Naive B cell (primary cell): ENCODE measurements around the gene PAN3. TPM values are rescaled to one million over a fixed set of nuclear protein-coding genes. Genes with fewer than 3 reads are reported as not detected.
A peak's percentile ranks its signal among the peaks of the same experiment; 100 is the strongest.
"Not testable (repeated sequence)": the region's sequence is repeated elsewhere in the genome, so short reads cannot be mapped to it uniquely, and the experiment has no call there.

Experiments used
- ATAC-seq, 2 donors: fragments of 150-1000 bp; cut with Tn5 transposase; 2 replicates each; pipeline ENCODE4 v1.10.0; 2021; ENCODE audit warnings: low read depth in 2 of 2, mild to moderate bottlenecking in 2 of 2, moderate library complexity in 2 of 2
- DNase-seq: peaks from one replicate; pipeline ENCODE4 v3.0.0; 2022
- H3K27ac Mint-ChIP-seq, 6 donors: one replicate each; pipeline ENCODE4 v1.8.0; 2020 to 2022; ENCODE audit warnings: mild to moderate bottlenecking in 6 of 6, mixed read lengths in 6 of 6, moderate library complexity in 5 of 6, inconsistent platforms in 2 of 6
- H3K27me3 Mint-ChIP-seq, 3 donors: one replicate each; pipeline ENCODE4 v1.8.0; 2021 to 2022; ENCODE audit warnings: mixed read lengths in 3 of 3, mild to moderate bottlenecking in 1 of 3
- H3K36me3 Mint-ChIP-seq, 2 donors: one replicate each; pipeline ENCODE4 v1.8.0; 2020 to 2022; ENCODE audit warnings: mixed read lengths in 2 of 2, inconsistent platforms in 1 of 2, mild to moderate bottlenecking in 1 of 2
- H3K4me1 Mint-ChIP-seq, 3 donors: one replicate each; pipeline ENCODE4 v1.8.0; 2020 to 2022; ENCODE audit warnings: mixed read lengths in 3 of 3, inconsistent platforms in 1 of 3, mild to moderate bottlenecking in 1 of 3, moderate library complexity in 1 of 3
- H3K4me3 Mint-ChIP-seq, 8 donors: one replicate each; pipeline ENCODE4 v1.8.0; 2020 to 2022; ENCODE audit warnings: mild to moderate bottlenecking in 8 of 8, mixed read lengths in 8 of 8, moderate library complexity in 8 of 8, inconsistent platforms in 2 of 8
- H3K9me3 Mint-ChIP-seq, 7 donors: one replicate each; pipeline ENCODE4 v1.8.0; 2020 to 2022; ENCODE audit warnings: mixed read lengths in 7 of 7, mild to moderate bottlenecking in 5 of 7, inconsistent platforms in 2 of 7, moderate library complexity in 1 of 7
- polyA plus RNA-seq, 6 donors: library from polyadenylated mRNA; unstranded; fragments of 300-500 nt; fragmentation: Illumina TruSeq; gene quantifications; one replicate each; pipeline ENCODE4 v1.2.3, GENCODE V29; 2021; ENCODE audit warnings: low read depth in 6 of 6

The PAN3 gene
- polyA plus RNA-seq, 6 donors from 2014 or later, result 6.3 to 11.2 (median 7.5) TPM

DNA sequence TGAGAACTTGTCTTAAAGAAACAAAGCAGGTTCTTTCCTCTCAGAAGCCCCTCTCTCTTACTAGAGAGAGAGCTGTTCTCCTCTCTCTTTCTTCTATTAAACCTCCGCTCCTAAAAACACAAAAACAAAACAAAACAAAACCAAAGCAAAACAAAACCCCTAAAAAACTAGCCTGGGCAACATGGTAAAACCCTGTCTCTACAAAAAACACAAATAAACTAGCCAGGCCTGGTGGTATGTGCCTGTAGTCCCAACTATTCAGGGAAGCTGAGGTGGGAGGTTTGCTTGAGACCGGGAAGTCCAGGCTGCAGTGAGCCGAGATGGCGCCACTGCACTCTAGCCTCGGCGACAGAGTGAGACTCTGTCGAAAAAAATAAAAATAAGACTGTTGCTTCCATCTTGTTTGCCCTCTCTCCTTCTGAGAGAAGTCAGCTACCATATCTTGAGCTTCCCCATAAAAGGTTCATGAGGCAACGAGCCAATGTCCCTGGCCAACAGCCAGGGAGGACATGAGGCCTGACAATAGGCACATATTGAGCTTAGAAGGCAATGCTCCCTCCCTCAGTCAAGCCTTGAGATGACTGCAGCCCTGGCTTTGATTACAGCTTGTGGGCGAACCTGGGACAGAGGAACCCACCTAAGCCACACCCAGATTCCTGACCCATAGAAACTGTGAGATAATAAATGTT is 20.5 kb upstream of the PAN3 start:
- H3K9me3 Mint-ChIP-seq, result no peaks in the 10 kb centered on the region
- H3K4me3 Mint-ChIP-seq, result peak overlapping the region in 1 of 8 donors; percentile 25
- ATAC-seq (no peak), DNase-seq (no peak)
- no peaks in the 10 kb centered on the region for H3K4me1 Mint-ChIP-seq
- H3K27ac Mint-ChIP-seq, result no peak overlapping the region
- H3K27me3 Mint-ChIP-seq, result no peaks in the 10 kb centered on the region
- H3K36me3 Mint-ChIP-seq, result no peaks in the 10 kb centered on the region

DNA sequence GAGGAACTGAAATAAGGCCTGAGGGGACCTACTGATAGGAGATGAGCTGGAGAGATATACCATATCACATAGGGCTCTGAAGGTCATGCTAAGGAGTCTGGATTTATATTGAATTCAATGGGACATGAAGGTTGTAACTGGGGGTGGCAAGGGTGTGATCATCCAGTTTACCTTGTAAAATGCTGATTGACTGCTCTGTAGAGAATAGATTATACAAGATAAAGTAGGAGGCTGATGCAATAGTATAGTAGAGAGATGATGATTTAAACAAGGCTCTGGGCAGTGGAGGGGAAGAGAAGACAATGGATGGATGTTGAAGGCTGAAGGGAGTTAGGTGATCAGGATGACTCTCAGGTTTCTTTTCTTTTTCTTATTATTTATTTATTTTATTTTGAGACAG is 18.0 kb upstream of the PAN3 start:
- no peak for ATAC-seq
- Mint-ChIP-seq H3K27me3 (no peaks in the 10 kb centered on the region), H3K4me1 (no peaks in the 10 kb centered on the region), H3K36me3 (no peaks in the 10 kb centered on the region), H3K9me3 (no peaks in the 10 kb centered on the region), H3K4me3 (no peak overlapping the region), H3K27ac (no peak overlapping the region)
- no peak for DNase-seq

DNA sequence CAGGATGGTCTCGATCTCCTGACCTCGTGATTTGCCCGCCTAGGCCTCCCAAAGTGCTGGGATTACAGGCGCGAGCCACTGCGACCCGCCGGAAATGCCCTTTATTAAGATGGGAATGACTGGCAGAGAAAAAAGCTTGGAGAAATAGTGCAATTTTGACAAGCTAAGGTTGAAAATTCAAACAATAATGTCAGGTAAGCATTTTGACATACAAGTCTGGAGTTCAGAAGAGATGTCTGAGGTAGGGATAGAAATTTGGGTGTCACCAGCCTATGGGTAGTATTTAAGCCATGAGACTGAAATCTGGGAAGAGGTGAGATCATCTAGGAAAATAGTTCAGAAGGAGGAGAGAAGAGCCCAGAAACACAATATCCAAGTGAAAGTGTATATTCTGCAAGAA is 17.1 kb upstream of the PAN3 start:
- H3K27me3 Mint-ChIP-seq, result no peaks in the 10 kb centered on the region
- no peak overlapping the region for H3K27ac Mint-ChIP-seq
- no peak for ATAC-seq
- H3K4me3 Mint-ChIP-seq, result no peak overlapping the region
- no peak for DNase-seq
- H3K36me3 Mint-ChIP-seq, result no peaks in the 10 kb centered on the region
- peaks cover 0 to under 1% (median 0%) of the 10 kb centered on the region in 3 donors for H3K4me1 Mint-ChIP-seq
- H3K9me3 Mint-ChIP-seq, result no peaks in the 10 kb centered on the region

DNA sequence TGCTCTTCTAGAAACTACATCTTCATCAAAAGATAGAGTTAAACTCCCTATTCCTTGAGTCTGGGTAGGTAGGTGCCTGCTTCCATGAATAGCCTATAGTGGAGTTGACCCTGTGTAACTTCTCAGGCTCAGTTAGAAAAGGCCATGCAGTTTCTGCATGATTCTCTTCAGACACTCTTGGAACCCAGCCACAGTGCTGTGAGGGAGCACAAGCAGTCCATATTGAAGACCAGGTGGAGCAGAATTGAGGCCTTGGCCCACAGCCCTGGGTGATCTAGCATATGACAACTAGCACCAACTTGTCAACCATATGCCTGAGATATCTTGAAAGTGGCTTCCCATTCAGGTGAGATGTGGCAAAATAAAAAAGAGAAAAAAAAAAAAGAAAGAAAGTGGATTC is 10.3 kb upstream of the PAN3 start:
- peaks cover 7 to 18% (median 8%) of the 10 kb centered on the region in 3 donors for H3K4me1 Mint-ChIP-seq
- H3K36me3 Mint-ChIP-seq, result no peaks in the 10 kb centered on the region
- H3K27ac Mint-ChIP-seq, result peak overlapping the region in 3 of 6 donors; percentile 25 to 44 (median 25)
- H3K9me3 Mint-ChIP-seq, result no peaks in the 10 kb centered on the region
- DNase-seq (no peak), ATAC-seq (no peak)
- no peaks in the 10 kb centered on the region for H3K27me3 Mint-ChIP-seq
- no peak overlapping the region for H3K4me3 Mint-ChIP-seq

DNA sequence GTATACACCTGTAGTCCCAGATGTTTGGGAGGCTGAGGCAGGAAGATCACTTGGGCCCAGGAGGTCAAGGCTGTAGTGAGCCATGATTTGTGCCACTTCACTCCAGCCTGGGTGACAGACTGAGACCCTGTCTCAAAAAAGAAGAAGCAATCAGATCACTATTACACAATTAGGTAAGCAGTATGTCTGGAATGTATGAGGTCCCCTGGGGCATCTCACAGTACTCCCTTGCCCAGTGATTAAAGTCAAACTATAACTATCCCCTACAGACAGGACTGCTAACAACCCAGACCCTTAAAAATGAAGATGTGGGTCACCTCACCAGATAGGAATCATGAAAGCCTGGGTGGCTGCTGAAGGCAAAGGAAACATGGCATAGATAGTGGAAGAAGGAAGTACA is 9.4 kb upstream of the PAN3 start:
- H3K27ac Mint-ChIP-seq, result peak overlapping the region in 1 of 6 donors; percentile 71
- no peaks in the 10 kb centered on the region for H3K27me3 Mint-ChIP-seq
- no peaks in the 10 kb centered on the region for H3K9me3 Mint-ChIP-seq
- DNase-seq (no peak), ATAC-seq (no peak)
- H3K36me3 Mint-ChIP-seq, result no peaks in the 10 kb centered on the region
- peaks cover 7 to 18% (median 8%) of the 10 kb centered on the region in 3 donors for H3K4me1 Mint-ChIP-seq
- H3K4me3 Mint-ChIP-seq, result no peak overlapping the region

DNA sequence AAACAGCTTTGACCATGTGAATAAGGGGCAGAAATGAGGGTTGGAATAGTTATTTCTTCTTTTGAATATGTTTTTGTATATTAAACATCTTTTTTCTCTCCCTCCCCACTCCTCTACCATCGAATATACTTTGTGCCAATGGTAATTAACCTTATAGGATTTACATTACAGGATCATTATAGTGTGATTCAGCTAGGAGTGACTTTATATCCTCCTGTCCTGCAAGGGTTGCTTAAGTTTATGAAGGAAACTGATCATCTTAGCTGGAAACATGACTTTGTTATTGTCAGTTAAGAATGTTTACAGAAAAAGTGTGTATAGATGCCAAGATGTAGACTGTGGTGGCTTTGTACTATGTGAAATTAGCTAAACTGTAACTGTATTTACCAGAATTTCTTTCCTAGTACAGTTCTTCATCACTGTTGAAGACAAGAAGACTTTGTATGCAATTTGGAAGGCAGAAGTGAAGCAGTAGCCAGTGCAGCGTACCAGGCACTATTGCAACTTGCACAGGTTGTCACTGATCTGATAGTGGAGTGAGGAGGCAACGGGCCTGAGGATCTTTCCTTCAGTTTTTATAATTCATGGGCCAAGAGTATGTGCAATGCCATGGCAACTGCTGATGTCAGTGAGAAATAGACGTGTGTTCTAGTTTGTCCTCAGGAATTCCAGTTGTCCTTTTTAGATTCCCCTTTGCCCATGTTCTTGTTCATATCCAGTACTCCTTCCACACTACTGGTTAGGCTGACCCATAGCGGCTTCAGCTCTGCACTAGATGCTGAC is 8.2 kb upstream of the PAN3 start:
- no peak for ATAC-seq
- Mint-ChIP-seq H3K27ac (peak overlapping the region in 1 of 6 donors; percentile 26), H3K36me3 (no peaks in the 10 kb centered on the region), H3K4me1 (peaks cover 8 to 18% (median 11%) of the 10 kb centered on the region in 3 donors), H3K9me3 (no peaks in the 10 kb centered on the region), H3K27me3 (no peaks in the 10 kb centered on the region), H3K4me3 (no peak overlapping the region)
- no peak for DNase-seq

DNA sequence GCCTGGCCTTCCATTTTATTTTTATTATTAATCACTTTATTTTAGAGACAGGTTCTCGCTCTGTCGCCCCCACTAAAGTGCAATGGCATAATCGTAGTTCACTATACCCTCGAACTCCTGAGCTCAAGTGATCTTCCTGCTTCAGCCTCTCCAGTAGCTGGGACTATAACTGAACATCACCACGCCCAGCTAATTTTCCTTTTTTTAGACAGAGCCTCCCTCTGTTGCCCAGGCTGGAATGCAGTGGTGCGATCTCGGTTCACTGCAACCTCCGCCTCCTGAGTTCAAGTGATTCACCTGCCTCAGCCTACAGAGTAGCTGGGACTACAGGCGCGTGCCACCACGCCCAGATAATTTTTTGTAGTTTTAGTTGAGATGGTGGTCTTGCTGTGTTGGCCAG is 6.7 kb upstream of the PAN3 start:
- Mint-ChIP-seq H3K4me3 (no peak overlapping the region), H3K9me3 (no peaks in the 10 kb centered on the region), H3K36me3 (no peaks in the 10 kb centered on the region), H3K27ac (no peak overlapping the region), H3K4me1 (peaks cover 8 to 23% (median 23%) of the 10 kb centered on the region in 3 donors), H3K27me3 (no peaks in the 10 kb centered on the region)
- DNase-seq (no peak), ATAC-seq (no peak)

DNA sequence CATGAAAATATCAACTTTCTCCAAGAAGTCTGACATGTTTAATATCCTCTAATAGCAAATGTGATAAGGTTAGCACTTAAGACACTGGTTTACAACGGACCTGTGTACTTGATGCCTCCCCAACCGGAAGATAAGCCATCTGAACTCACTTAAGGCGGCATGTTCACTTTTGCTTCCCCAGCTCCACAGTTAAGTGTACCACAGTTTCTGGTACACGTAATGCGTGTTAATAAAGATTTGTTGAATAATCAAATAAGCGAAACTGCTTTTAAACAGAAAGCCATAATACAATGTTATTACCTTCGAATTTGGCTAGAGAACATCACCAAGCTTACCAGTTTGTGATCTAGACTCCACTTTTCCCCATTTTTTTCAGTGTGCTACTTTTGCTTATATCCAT is 1.4 kb upstream of the PAN3 start:
- Mint-ChIP-seq H3K27me3 (no peaks in the 10 kb centered on the region), H3K36me3 (no peaks in the 10 kb centered on the region), H3K9me3 (peaks cover 0 to 1% (median 0%) of the 10 kb centered on the region in 7 donors), H3K4me3 (peak overlapping the region; percentile 84 to 99 (median 96)), H3K27ac (peak overlapping the region; percentile 92 to 99 (median 98)), H3K4me1 (peaks cover 33 to 49% (median 47%) of the 10 kb centered on the region in 3 donors)
- DNase-seq, result no peak
- no peak for ATAC-seq

DNA sequence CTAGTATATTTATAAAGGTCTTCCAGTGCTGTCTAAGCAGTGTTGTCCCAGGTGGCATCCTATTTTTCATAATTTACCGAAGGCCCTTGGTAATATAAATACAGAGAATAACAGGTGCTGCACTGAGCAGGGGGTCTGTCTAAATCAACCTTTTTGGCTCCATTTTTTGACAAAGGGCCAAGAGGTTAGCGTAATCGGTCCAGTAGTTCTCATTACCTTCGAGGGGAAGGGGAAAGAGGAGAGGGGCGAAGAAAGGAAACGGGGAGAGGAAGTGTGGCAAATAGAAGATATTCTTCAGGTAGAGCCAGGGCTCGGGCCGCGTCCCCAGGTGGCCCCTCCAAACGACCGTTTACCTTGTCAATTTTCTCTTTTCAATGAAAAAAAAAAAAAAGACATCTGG is 749 bp upstream of the PAN3 start:
- Mint-ChIP-seq H3K4me1 (peaks cover 40 to 56% (median 54%) of the 10 kb centered on the region in 3 donors), H3K36me3 (no peaks in the 10 kb centered on the region), H3K9me3 (peaks cover 0 to 1% (median 0%) of the 10 kb centered on the region in 7 donors), H3K4me3 (peak overlapping the region; percentile 84 to 99 (median 96)), H3K27me3 (no peaks in the 10 kb centered on the region), H3K27ac (peak overlapping the region; percentile 92 to 99 (median 98))
- ATAC-seq, result peak in 1 of 2 donors; percentile 7
- no peak for DNase-seq

DNA sequence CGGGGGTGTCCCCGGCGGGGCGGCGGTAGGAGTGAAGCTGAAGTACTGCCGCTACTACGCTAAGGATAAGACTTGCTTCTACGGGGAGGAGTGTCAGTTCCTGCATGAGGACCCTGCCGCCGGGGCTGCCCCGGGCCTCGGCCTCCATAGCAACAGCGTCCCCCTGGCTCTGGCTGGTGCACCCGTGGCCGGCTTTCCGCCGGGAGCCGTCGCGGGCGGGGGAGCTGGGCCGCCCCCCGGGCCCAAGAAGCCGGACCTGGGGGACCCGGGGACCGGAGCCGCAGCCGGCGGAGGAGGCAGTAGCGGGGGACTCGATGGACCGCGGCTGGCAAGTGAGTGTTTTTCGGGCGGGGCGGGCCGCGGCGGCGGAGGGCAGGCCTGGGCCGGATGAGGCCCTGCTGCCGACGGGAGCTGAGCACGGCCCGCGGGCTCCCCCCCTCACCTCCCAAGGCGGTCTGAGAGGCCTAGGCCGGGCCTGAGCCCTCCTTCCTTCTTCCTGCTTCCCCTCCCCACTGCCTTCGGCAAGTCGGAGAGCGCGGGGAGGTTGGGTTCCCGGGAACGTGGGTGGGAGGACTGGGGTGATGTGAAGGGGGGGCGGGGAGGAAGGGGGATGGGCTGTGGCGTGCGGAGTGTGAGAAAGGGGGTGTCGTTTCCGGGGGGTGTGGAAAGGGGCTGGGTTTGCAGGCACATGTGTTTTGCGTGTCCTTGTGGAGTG is 568 bp downstream of the PAN3 start:
- peak; percentile 60 to 61 for ATAC-seq
- Mint-ChIP-seq H3K4me3 (peak overlapping the region; percentile 84 to 98 (median 96)), H3K9me3 (peaks cover 0 to 1% (median 0%) of the 10 kb centered on the region in 7 donors), H3K27me3 (no peaks in the 10 kb centered on the region), H3K36me3 (no peaks in the 10 kb centered on the region), H3K4me1 (peaks cover 46 to 64% (median 60%) of the 10 kb centered on the region in 3 donors), H3K27ac (peak overlapping the region; percentile 92 to 99 (median 98))
- peak; percentile 89 for DNase-seq

DNA sequence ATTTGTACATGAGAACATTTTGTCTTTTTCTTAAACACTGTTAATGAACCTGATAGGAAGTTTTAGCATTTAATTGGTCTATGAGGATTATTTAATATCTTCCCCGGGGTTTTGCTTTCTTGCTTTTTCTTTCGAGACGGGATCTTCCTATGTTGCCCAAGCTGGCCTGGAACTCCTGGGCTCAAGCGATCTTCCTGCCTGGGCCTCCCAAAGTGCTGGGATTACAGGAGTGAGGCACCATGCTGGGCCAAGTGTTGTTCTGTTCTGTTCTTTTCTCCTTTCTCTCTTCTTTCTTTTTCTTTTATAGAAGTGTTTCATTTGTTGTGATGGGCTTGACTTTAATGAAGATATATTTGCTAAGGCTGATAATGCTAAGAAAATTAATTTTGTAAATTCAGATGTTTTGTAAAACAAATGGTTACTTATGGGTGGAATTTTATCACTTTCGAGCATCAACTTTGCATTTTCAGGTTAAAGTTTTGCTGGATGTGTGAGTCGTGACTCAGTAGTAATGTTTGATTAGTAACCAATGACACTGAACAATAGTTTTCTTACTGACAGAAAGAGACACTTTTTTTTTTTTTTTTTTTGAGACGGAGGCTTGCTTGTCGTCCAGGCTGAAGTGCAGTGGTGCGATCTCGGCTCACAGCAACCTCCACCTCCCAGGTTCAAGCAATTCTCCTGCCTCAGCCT is 2.2 kb downstream of the PAN3 start:
- Mint-ChIP-seq H3K36me3 (no peaks in the 10 kb centered on the region), H3K4me3 (peak overlapping the region; percentile 84 to 98 (median 96)), H3K27ac (peak overlapping the region; percentile 78 to 99 (median 98)), H3K9me3 (peaks cover 0 to 1% (median 0%) of the 10 kb centered on the region in 7 donors), H3K4me1 (peaks cover 46 to 72% (median 65%) of the 10 kb centered on the region in 3 donors), H3K27me3 (no peaks in the 10 kb centered on the region)
- DNase-seq (no peak), ATAC-seq (no peak)

DNA sequence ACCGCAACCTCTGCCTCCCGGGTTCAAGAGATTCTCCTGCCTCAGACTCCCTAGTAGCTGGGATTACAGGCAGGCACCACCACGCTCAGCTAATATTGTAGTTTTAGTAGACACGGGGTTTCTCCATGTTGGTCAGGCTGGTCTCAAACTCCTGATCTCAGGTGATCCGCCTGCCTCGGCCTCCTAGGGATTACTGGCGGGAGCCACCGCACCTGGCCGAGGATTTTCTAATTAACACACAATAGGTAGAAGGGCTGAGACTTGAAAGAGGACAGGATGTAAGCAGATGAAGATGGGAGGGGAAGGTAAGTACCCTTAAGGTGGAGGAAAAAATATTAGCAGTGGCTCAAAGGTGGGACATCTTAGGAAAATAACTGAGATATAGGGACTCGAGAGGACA is 3.2 kb downstream of the PAN3 start:
- not testable (repeated sequence) for H3K36me3 Mint-ChIP-seq, ATAC-seq, DNase-seq, H3K9me3 Mint-ChIP-seq, H3K27me3 Mint-ChIP-seq
- Mint-ChIP-seq H3K27ac (peak overlapping the region in 2 of 6 donors; percentile 0 to 69), H3K4me1 (peaks cover 51 to 71% (median 64%) of the 10 kb centered on the region in 3 donors), H3K4me3 (peak overlapping the region; percentile 79 to 97 (median 93))

DNA sequence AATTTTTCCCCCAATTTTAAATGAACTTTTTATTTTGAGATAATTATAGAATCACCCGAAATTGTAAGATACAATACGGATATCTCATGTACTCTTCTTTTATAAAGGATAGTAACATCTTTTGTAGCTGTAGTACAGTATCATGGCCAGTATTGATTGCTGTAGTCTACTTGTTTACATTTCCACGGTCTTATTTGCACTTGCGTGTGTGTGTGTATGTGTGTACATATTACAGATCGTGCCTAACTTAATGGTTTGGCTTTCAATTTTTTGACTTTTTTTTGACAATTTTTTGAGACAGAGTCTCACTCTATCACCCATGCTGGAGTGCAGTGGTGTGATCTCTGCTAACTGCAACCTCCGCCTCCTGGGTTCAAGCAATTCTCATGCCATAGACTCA is 6.7 kb downstream of the PAN3 start:
- Mint-ChIP-seq H3K9me3 (no peaks in the 10 kb centered on the region), H3K4me3 (peak overlapping the region in 1 of 8 donors; percentile 25), H3K36me3 (no peaks in the 10 kb centered on the region), H3K27me3 (no peaks in the 10 kb centered on the region), H3K27ac (no peak overlapping the region), H3K4me1 (peaks cover 43 to 86% (median 60%) of the 10 kb centered on the region in 3 donors)
- DNase-seq, result no peak
- ATAC-seq, result no peak
